Mammary epithelial cell (primary cell): ENCODE measurements around the gene TSPEAR.

Experiments used
- EZH2 ChIP-seq: IDR thresholded peaks from 2 replicates; pipeline ENCODE4 v1.6.1; 2012; ENCODE audit warnings: low read length, inconsistent platforms, borderline replicate concordance
- TF ChIP-seq, protein P1 (sequence below), 2 donors: IDR thresholded peaks in 1 of 2; conservative IDR thresholded peaks in 1 of 2; 2 replicates each; pipeline ENCODE4 v1.5.1; 2011 to 2012; ENCODE audit warnings: inconsistent platforms in 2 of 2, low read length in 2 of 2, mild to moderate bottlenecking in 2 of 2, control low read depth in 1 of 2, low read depth in 1 of 2; ENCODE audit not compliant: insufficient read depth in 1 of 2; ENCODE audit errors: extremely low read depth in 1 of 2

DNA sequence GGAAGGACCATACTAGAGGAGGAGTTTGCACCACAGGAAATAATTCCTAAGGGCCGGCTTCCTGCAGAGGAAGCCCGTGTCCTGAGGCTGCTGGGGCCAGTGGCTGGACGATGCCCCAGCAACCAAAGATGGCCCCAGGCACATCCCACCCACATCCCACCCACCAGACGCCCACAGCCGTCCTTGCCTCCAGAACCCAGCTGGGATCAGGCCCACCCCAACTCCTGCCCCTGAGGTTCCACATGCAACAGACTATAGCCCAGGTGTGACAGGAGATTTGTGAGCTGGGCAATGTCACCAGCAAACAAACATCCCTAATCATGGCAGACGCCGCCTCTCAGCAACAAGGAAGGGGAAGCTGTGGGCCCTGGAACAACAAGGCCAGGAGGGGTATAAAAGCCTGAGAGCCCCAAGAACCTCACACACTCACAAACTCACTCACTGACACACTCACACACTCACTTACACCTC is 84.7 kb downstream of the TSPEAR start, which contains the start of gene KRTAP10-9:
- TF ChIP-seq EZH2: no peak
- TF ChIP-seq, protein P1, sequence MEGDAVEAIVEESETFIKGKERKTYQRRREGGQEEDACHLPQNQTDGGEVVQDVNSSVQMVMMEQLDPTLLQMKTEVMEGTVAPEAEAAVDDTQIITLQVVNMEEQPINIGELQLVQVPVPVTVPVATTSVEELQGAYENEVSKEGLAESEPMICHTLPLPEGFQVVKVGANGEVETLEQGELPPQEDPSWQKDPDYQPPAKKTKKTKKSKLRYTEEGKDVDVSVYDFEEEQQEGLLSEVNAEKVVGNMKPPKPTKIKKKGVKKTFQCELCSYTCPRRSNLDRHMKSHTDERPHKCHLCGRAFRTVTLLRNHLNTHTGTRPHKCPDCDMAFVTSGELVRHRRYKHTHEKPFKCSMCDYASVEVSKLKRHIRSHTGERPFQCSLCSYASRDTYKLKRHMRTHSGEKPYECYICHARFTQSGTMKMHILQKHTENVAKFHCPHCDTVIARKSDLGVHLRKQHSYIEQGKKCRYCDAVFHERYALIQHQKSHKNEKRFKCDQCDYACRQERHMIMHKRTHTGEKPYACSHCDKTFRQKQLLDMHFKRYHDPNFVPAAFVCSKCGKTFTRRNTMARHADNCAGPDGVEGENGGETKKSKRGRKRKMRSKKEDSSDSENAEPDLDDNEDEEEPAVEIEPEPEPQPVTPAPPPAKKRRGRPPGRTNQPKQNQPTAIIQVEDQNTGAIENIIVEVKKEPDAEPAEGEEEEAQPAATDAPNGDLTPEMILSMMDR (conservative IDR thresholded peaks at IDR 0.05 in 1 of 2, IDR thresholded peaks at IDR 0.05 in 1 of 2; ENCODE audit: extremely low read depth in 1 of 2, insufficient read depth in 1 of 2, low read depth in 1 of 2, low read length in 2 of 2): no peak
